ENCODE results near the gene EFEMP2. TPM values are rescaled to one million over a fixed set of nuclear protein-coding genes. Genes with fewer than 3 reads are reported as not detected.

The EFEMP2 gene
- polyA plus RNA-seq, 1 donor = 87.9 TPM

DNA sequence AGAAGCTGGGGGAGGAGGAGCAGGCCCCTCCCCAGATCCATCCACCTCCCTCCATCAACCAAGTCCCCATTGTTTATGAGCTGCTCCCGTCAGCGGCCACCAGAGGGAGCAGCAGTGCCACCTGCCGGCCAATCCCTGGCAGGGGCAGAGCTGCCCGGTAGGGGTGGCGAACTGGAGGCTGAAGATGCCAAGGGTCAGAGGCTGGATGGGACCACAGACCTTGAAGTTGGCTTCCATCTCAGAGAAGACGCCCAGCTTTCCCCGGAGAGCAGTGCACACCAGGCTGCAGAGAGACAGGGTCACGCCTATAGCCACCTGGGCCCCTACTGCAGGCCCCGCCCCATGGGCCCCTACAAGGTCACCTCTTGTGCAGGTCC, 12.1 kb upstream of the EFEMP2 start:
- peak; percentile 69 for DNase-seq

DNA sequence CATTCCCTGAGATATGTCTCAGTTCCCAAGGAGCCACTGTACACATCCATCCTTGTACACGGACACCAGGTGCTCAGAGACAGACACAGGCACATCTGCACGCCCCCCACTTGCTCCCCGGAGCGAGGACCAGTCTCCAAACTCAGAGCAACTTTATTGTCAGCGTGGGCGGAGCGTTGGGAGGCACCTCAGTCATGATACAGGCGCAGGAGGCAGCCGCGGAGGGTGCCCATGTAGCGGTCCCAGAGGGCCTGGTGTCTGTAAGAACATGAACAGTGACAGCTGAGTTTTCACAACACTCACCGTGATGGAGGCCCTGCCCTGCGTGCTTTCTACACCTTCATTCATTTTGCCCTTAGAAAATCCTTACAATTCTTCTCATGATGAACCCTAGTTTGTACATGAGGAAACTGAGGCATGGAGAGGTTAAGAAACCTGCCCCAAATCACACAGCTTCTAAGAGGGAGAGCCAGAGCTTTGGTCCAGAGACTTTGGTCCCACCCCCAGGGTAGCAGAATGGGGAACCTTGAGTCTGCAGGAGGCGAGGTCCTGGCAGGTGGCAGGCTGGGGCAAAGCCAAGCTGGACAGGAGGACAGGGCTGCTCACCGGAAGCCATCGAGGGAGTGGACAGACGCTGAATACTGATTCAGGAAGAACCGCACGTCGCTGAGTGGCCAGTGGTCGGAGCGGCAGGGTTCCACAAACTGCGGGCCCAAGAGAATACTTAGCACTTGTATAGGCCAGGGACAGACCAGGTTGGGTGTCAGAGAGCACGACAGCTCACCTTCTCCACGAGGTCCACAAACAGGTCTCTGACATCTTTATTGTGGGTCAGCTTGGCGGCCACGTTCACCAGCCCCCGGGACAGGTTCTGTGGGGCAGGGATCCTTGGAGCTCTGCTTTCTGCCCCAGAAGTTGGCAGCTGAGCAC, 11.5 kb upstream of the EFEMP2 start:
- DNase-seq = no peak

DNA sequence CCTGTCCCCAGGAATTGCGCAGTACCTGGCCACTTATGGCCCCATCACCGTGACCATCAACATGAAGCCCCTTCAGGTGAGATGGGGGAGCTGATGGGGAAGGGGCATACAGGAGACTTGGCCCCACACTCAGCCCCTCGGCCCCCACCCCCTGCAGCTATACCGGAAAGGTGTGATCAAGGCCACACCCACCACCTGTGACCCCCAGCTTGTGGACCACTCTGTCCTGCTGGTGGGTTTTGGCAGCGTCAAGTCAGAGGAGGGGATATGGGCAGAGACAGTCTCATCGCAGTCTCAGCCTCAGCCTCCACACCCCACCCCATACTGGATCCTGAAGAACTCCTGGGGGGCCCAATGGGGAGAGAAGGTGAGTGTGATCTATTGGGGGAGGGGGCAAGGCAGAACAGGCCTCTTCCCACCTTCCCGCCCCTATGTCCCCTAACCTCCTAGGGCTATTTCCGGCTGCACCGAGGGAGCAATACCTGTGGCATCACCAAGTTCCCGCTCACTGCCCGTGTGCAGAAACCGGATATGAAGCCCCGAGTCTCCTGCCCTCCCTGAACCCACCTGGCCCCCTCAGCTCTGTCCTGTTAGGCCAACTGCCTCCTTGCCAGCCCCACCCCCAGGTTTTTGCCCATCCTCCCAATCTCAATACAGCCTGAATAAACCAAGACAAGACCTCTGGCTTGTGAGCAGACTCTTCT, 10.6 kb upstream of the EFEMP2 start:
- DNase-seq = no peak

DNA sequence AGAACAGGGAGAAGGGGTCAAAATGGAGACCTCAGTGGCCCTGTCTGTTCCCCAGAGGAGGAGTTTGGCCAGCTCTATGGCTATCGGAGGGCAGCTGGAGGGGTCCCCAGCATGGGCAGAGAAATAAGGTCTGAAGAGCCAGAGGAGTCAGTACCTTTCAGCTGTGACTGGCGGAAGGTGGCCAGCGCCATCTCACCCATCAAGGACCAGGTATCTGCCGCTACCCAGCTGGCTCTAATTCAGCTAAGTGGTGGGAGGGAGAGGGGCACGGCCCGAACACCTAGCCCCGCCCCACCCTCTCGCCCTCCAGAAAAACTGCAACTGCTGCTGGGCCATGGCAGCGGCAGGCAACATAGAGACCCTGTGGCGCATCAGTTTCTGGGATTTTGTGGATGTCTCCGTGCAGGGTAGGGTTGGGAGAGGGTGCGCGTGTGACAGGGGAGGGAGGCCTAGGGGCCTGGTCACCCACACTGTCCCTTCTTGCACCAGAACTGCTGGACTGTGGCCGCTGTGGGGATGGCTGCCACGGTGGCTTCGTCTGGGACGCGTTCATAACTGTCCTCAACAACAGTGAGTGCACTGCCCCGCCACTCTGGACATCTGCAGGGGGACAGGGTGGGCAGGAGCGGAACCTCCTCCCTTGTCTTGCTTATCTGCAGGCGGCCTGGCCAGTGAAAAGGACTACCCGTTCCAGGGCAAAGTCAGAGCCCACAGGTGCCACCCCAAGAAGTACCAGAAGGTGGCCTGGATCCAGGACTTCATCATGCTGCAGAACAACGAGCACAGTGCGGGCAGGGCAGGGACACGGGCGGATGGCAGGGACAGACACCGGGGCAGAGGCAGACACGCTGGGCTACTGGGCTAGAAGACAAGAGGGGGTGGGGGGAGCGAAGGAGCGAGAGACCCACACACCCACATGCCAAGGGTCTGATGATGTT, 9.8 kb upstream of the EFEMP2 start:
- DNase-seq = no peak

DNA sequence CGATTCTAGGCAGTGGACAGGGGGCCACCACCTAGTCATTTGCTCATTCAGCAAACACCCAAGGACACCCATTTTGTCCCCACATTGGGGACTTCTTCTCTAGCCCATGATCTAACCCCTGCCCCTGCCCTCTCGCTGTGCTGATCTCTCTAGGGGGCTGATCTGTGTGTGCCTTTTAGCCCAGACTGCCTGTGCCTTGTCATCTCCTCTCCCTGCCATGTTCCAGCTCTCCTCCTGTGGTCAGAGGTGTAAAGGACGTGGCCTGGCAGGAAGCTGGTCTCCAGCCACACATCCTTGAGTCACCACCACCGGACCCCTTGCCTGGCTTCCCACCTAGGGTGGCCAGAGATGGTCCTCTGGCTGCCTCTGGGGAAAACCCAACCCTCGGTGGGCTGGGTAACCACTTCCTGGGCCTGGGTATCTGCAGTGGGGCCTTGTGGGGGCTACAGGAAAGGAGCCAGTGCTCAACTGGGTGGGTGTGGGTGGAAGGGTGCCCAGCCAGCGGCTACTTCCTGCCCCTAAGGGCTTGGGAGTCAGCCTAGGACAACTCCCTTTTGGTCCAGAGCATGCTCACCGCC, 8.3 kb upstream of the EFEMP2 start:
- no peak for DNase-seq

DNA sequence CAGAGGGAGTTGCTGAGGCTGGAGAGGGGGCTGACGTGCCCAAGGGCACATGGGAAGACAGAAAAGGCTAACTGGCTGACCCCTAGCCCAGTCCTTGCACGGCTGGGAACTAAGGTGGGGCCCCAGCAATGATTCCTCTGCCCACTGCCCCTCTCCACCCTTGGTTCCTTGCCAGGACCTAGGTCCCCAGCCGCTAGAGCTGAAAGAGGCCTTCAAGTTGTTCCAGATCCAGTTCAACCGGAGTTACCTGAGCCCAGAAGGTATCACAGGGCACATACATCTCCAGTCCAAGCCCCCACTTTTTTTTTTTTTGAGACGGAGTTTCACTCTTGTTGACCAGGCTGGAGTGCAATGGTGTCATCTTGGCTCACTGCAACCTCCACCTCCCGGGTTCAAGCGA, 7.4 kb upstream of the EFEMP2 start:
- no peak for DNase-seq

DNA sequence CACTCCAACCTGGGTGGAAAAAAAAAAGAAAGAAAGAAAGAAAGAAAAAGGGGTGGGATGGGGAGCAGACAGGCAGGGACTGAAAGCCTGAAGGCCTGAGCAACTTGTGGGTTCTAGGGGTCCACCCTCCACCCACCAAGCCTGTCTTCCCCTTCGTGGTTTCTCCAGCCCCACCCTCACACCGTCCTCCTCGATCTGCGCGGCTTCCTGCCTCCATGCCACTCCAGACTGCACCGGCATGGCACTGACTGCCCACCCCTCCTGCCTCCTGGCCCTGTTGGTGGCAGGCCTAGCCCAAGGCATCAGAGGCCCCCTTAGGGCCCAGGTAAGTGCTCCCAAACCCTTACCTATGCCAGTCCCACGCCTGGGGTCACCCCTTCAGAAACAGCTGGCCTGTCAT, 7.0 kb upstream of the EFEMP2 start, which contains the start of gene CTSW:
Gene CTSW (plus strand): TSS at position 221 of the 400 bp plus-strand sequence. CDS start 18 bp downstream, at position 239.
- no peak for DNase-seq

DNA sequence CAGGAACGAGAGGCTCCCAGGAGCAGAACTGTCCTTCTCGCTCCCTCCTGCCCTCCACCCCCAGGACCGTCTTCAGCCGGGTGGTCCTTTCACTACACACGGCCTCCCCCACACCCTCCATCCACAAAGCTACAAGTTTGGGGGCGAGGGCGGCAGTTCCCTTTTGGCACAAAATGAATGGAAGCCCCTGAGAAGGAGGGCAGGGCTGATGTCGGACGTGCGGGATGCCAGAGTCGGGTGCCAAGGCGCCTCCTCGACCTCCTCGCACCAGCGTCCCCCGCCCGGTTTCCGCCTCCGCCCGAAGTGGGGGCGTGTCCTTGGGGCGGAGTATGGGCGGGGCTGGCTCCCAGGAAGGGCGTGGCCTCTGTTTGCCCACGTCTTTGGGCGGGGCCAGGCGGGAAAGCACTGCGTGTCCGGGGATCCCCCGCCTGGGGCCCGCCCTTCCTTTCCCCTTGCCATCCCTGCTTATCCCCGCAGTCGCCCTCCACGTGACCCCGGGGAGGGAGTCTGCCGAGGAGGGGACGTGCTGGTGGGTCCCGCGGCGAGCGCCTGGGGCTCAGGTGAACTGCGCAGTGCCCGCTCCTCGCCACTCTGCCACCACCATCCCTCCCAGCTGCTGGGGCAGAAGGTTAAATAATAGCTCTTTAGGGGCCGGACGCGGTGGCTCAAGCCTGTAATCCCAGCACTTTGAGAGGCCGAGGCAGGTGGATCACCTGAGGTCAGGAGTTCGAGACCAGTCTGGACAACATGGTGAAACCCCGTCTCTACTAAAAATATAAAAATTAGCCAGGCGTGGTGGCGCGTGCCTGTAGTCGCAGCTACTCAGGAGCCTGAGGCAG, 937 bp upstream of the EFEMP2 start:
- DNase-seq = peak; percentile 93

DNA sequence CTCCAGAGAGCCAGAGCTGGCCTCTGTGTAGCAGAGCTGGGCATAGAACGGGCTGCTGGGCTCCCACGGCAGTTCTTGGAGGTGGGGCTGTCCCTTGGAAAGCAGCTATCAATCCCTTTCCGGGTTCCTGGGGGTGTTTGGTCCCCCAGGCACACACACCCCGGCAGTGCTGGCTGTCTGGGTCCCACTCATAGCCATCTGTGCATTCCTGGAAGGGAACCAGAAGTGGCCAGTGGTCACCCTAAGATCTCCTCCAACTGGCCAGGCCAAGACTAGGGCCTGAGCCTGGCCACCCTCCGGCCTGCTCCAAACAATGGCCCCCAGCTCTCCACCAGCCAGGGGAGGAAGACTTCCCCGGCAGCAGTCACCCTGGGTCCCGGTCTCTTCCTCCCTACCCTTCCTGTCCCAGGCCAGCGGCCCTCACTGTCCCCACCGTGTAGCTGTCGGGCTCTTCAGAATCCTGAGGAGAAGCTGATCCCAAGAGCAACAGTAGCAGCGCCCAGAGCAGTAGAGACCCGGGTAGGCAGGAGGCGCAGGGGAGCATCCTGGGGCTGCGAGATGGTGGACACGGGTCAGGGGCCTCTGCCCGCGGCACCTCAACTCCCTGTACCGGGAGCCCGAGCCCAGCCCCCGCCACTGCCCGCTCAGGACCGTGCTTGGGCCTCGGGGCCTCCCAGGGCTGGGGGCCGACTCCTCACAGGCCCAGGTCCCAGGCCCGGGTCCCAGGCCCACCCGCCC, 620 bp downstream of the EFEMP2 start:
- DNase-seq = peak; percentile 41

DNA sequence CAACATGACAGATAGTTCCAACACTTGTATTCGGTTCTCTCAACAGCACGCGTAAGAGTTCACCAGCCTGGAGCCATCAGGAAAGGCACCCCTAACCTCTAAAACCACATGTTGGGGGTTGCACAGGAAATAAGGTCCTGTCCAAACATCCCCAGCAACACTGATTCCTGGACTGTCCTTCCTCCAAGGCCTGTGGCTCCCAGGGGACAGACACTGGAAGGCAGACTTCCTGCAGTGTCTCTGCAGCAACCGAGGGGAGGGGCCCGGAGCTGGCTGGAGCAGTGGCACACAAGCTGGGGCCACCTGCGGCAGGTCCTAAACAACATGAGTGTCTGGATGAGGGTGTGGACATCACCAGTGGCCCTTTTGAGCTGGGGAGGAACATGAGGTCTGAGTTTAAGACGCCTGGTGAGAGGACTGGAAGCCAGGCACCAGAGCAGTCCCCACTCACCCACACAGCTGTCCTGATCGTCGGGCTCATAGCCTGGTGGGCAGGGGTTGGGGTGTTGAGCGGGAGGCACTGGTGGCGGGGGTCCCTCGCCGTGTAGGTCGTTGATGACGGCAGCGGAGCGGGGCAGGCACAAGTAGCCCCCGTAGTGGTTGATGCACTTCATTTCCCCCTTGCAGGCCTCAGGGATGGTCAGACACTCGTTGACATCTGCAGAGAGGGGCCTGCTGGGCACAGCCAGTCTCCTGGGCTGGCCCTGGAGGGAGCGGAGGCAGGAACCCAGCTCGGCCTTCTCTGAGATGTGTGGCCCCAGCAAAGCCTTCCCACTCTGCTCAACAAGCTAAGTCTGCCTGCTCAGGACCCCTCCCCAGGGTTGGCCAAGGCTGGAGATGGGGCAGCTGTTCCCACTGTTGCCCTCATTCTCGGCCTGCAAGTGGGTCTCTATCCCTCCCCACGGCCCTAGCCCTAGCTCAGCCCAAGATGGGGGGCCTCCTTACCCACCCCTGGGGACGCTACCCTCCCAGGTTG, 1.6 kb downstream of the EFEMP2 start:
- DNase-seq = no peak

DNA sequence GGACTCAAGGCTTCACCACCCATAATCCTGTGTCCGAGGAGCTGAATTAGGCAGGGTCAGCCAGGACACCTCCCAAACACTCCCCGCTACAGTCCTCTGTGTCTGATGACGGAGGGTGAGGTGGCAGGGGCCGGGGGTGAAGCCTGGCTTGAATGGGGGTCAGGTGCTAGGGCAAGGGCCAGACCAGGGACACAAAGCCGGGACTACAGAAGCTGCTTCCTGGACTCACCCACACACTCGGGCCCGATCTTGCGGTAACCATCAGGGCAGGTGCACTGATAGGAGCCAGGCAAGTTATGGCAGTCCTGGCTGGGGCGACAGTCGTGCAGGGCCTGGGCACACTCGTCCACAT, 2.3 kb downstream of the EFEMP2 start:
- DNase-seq = no peak

DNA sequence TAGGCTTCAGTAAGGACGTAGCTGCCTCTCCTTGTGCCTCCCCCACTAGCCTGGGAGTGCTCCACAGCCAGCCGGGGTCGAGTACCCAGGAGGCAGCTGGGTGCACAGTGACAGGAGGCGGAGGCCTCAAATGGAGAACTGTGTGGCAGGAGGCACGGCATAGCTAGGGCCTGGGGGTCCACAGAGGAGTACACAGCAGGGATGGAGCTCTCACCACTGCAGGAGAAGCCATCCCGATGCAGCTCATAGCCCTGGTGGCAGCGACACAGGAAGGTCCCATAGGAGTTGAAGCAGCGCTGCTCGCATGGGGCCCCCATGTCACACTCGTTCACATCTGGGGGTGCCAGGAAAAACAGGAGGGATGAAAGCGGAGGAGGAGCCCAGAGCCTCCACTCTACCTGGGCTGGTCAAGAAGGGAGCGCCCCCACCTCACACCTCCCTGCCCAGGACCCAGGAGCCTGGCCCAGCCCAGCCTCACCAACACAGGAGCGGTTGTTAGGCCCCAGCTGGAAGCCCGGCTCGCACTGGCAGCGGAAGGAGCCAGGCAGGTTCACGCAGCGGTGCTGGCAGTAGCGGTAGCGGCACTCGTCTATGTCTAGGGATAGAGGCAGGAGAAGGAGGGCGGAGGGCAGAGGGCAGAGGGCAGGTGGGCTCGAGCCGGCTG, 2.8 kb downstream of the EFEMP2 start:
- DNase-seq = no peak

DNA sequence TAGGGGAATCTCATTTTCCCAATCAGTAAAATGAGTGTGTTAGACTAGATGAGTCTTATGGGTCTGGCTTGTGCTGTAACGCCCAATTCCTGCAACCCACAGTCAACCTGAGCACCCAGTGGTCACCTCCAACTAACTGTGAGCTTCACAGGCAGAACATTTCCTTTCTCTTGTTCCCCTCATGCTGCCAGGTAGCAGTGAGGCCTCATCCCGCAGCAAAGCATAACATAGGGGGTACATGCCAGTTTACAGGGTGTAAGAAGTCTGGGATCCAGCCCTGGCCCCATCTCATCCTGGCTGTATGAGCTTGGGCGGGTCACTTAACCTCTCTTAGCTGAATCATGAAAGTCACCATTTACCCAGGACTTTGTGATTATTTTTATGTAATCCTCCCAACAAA, 3.7 kb downstream of the EFEMP2 start:
- no peak for DNase-seq

DNA sequence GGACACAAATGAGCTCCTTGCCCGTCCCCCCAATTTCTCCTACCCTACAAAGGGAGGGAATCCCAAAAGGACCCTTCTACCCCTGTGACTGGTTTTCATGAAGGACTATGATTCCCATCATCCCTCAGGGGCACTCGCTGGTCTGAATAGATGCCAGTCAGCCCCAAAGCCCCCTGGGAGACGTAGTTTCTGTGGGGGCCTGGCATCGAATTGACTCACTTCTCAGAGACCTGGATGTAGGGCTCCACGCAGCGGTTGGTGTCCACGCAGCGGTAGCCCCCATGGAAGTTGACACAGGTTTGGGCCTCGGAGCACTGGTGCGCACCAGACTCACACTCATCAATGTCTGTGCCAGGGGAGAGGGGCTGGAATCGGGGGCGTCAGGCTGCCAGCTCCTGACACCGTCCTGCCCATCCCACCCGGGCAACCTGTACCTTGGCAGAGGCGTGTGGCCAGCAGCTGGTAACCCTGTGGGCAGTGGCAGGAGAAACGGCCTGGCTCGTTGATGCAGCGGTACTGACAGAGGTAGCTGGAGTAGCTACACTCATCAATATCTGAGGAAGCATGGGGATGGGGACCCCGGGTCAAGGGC, 4.4 kb downstream of the EFEMP2 start:
- no peak for DNase-seq

DNA sequence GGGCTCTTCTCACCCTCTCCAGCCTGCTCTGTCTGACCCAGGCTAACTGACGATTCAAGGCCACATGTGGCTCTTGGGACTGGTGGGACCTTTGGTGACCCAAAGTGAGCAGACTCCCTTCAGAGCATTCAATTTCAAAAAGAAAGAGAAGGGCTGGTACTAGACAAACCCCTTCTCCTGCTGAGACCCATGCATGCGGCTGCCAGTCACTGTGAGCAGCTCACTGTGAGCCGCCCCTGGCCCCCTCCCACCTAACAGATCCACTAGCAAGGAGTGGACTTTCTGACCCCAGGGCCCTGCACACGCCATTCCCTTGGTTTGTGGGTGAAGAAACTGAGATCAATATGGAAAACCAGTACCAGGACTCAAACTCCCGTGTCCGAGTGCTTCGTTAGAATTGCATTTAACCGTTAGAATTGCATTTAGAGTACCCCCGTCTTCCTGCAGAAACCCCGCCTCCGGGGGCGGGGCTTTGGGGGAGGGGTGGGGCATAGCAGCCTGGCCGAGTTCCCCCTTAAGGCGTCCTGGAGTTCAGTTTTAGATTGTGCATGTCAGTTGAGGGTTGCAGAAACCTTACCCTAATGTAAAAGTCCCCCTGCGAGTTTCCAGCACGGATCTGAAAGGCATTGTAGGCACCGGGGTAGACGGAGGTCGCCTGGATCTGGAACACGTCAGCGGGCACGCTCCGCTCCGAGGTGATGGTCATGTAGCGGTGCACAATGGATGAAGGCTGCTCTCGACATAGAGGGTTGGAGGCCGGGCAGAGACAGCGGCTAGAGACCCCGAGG, 5.1 kb downstream of the EFEMP2 start:
- DNase-seq = no peak

DNA sequence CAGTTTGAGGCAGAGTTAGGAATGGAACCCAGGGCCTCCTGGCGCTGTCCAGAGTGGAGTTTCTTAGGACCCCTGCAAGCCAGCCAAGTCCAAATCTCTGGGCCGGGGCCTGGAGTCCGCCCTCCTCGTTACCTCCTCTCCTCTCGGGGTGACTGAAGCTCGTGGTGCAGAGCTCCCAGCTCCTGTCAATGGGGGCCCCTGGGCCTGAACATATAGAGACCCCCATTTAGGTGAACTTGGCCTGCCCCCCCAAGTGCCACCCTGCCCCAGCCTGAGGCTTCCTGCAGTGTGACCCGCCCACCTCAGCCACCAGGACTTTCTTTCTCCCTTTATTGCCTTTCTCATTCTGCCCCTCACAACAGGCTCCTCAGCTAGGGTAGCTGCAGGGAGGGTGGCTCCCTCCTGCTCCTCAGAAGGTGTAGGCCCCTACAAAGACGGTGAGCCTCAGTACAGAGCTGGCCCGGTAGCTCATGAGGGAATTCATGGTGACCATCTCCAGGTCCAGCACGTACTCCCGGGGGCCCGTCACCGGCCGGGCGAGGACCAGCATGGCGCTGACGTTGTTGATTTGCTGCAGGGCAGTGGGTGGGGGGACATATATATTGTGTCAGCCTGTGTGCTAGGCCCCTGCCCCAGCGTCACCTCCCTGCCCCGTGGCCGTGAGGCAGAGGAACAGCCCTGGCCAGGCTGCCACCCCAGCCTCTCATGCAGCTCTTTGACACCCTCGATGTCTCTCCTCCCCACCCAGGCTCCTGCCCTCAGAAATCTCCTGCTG, 5.9 kb downstream of the EFEMP2 start:
- DNase-seq = no peak
